ENCODE results near the gene VPS29.

DNA sequence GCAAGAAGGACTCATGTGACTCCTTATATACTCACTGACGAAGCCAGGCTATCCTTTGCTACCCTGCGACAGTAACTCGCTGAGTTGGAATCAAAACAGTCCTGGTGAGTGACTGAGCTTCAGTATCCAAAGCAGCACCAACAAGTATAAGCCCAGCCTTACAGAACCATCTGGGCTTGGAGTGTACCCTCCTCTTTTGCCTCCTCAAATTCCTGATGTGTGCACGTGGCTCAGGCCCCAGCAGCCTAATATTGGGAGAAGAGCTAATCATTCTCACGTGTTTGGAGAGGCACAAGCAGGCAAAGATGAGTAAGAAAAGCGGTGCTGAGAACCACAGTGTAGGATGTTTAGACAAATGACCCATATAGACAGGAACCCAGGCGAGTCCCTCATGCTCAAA, 46.8 kb upstream of the VPS29 start:
- no peak for TF ChIP-seq POLR2A (IDR thresholded peaks at IDR 0.05)
- TF ChIP-seq, protein P1, sequence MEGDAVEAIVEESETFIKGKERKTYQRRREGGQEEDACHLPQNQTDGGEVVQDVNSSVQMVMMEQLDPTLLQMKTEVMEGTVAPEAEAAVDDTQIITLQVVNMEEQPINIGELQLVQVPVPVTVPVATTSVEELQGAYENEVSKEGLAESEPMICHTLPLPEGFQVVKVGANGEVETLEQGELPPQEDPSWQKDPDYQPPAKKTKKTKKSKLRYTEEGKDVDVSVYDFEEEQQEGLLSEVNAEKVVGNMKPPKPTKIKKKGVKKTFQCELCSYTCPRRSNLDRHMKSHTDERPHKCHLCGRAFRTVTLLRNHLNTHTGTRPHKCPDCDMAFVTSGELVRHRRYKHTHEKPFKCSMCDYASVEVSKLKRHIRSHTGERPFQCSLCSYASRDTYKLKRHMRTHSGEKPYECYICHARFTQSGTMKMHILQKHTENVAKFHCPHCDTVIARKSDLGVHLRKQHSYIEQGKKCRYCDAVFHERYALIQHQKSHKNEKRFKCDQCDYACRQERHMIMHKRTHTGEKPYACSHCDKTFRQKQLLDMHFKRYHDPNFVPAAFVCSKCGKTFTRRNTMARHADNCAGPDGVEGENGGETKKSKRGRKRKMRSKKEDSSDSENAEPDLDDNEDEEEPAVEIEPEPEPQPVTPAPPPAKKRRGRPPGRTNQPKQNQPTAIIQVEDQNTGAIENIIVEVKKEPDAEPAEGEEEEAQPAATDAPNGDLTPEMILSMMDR (IDR thresholded peaks at IDR 0.05), result no peak

Data from uterus (tissue), 2 donors.